Activated T-cell treated with anti-CD3 and anti-CD28 coated beads, Interleukin-2, amount 50 U/mL, for 1 hour (primary cell): ENCODE data around the gene PRIM2.
"Not testable (repeated sequence)": the region's sequence is repeated elsewhere in the genome, so short reads cannot be mapped to it uniquely, and the experiment has no call there.

Experiments
- DNase-seq: peaks from one replicate; pipeline ENCODE4 v3.0.0-alpha.2; 2020

Gene PRIM2

DNA sequence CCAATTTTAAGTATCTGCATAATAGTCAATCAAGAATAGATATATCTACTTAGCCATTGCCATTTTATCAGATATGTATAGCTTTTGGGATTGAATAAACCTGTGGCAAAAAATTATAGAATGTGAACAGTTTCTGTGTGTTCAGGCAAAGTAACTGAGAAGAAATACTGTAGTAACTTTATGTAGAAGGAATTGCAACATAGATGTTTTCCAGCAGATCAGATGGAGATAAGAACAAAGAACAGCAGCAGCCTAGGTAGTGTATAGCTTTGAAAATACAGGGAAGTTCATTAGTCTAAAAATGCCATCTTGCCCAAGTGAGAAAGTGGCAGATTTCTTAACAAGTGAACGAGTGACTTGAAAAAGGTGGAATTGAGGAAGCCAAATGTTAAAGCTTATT is 197.7 kb downstream of the PRIM2 start:
- not testable (repeated sequence) for DNase-seq

DNA sequence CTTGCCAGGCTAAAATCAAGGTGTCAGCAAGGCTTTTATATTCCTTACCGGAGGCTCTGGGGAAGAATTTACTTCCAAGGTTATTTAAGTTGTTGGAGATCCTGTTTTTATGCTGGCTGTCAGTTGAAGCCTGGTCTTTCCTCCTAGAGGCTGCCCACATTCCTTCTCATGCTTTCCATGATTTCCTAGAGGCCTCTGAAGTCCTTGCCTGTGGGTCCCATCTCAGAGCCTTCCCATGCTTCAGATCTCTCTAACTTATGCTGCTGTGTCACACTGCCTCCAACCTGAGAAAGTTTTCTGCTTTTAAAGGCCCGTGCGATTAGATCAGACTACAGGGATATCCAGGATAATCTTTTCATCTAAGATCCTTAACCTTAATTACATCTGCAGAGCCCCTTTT is 198.4 kb downstream of the PRIM2 start:
- DNase-seq = not testable (repeated sequence)

DNA sequence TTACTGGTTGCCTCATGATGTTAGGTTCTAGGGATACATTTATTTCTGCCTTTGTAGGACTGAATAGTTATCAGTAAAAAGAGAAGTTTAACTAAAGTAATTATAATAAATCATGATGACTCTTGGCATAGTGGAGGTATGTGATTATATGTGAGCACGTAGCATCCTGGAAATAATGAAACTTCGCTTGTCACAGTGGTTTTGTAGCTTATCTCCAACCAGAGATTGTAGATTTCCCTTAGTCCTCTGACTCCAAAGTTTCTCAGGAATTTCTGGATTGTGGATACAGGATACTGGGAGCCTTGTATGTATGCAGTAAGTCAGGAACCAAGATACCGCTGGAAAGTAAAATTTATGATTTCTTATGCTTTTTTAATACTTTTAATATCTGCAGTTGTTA is 199.3 kb downstream of the PRIM2 start:
- DNase-seq = not testable (repeated sequence)

GRCh38 chr6:57519198-57519597 is 201.8 kb downstream of the PRIM2 start:
- DNase-seq = not testable (repeated sequence)

- not testable (repeated sequence) for DNase-seq
Observed at GRCh38 chr6:57521085-57521484, 203.7 kb downstream of the PRIM2 start.

DNA sequence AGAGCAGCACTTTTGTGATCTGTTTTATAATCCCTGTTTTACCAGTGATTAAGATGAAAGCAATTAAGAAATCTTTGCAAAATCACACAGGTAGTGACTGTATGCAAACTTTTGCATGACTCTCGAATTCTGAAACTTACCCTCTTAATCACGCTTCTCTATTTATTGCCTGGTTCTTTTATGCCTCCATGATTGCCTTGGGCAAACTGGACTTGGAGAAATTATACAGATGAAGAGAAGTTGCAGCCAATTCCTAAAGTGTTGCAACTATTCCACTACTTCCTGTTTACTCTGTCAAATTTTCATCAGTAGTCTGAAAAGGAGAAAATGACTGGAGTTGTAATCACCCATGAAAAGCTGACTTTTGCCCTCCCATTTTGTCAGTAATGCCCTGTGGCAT is 205.8 kb downstream of the PRIM2 start:
- not testable (repeated sequence) for DNase-seq

GRCh38 chr6:57529755-57530154 is 212.3 kb downstream of the PRIM2 start:
- DNase-seq = not testable (repeated sequence)

DNA sequence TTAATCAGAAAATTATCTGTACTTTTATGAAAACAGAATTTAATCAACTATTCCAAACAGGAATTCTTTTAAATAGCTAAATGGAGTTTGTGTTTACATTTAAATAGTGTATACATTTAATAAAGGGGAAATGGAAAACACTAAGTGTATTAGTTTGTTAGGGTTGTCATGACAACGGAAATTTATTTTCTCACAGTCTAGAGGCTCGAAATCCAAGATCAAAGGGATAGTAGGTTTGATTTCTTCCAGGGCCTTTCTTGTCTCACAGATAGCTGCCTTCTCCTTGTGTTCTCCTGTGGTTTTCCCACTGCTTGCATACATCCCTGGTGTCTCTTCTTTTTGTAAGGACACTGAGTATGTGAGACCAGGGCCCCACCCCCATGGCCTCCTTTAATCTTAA is 215.2 kb downstream of the PRIM2 start:
- DNase-seq = not testable (repeated sequence)

GRCh38 chr6:57535121-57535520 is 217.7 kb downstream of the PRIM2 start:
- DNase-seq = not testable (repeated sequence)

- DNase-seq = not testable (repeated sequence)
Observed at GRCh38 chr6:57535994-57536393, 218.6 kb downstream of the PRIM2 start.

DNA sequence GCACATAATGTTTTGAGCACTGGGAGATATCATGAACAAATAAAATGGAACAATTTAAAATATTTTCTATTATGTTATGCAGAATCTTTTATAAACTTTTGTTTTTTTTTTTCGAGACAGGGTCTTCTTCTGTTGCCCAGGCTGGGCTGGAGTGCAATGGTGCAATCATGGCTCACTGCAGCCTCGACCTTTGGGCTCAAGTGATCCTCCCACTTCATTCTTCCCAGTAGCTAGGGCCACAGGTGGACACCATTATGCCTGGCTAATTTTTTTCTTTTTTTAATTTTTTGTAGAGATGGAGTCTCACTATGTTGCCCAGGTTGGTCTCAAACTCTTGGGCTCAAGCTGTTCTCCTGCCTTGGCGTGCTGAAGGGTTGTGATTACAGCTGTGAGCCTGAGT is 220.5 kb downstream of the PRIM2 start:
- DNase-seq = not testable (repeated sequence)

- DNase-seq = not testable (repeated sequence)
Observed at GRCh38 chr6:57551961-57552360, 234.5 kb downstream of the PRIM2 start.

DNA sequence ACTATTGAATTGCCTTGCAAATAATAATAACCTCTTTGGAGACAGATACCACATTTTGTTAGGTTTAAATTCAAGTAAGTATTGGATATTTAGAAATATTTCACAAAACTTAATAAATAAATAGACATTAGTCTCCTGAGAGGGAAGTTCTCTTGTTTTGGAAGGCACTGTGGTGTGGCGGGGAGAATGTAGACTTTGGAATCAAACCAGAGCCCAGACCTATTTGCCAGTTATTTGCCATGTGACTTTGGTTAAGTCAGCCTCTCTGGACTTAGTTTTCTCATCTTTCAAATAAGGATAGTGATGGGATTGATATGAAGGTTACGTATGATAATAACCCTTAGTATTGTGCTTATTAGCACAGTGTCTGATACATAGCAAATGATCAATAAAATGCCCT is 240.4 kb downstream of the PRIM2 start:
- DNase-seq = not testable (repeated sequence)

- not testable (repeated sequence) for DNase-seq
Observed at GRCh38 chr6:57559170-57559569, 241.7 kb downstream of the PRIM2 start.

DNA sequence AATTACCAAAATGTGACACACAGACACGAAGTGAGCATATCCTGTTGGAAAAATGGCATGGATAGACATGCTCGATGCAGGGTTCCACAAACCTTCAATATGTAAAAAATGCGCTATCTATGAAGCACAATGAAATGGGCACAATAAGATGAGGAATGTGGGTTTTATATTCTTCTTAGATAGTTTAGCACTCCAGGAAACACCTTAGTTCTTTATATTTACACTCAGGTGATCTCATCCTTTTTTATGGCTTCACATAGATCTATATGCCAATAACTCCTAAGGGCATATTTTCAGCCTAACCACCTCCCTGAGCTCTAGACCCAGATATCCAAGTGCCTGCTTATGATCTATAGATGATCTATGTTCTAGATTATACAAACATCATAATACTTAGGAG is 244.8 kb downstream of the PRIM2 start:
- not testable (repeated sequence) for DNase-seq

- not testable (repeated sequence) for DNase-seq
Observed at GRCh38 chr6:57572119-57572518, 254.7 kb downstream of the PRIM2 start.

DNA sequence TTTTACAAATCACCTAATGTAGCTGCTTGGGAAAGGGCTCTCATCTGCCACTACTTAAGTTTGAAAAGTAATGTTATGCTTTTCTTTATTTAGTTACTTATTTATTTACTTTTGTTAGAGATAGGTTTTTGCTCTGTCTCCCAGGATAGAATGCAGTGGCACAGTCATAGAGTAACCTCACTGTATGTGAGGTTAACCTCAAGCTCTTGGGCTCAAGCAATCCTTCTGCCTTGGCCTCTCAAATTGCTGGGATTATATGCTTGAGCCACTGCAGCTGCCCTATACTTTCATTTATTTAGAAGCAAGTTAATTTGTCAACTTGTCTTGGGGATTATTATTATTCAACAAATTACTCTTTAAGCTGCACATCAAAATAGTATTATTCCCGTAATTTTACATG is 255.4 kb downstream of the PRIM2 start:
- not testable (repeated sequence) for DNase-seq

- not testable (repeated sequence) for DNase-seq
Observed at GRCh38 chr6:57577023-57577422, 259.6 kb downstream of the PRIM2 start.

DNA sequence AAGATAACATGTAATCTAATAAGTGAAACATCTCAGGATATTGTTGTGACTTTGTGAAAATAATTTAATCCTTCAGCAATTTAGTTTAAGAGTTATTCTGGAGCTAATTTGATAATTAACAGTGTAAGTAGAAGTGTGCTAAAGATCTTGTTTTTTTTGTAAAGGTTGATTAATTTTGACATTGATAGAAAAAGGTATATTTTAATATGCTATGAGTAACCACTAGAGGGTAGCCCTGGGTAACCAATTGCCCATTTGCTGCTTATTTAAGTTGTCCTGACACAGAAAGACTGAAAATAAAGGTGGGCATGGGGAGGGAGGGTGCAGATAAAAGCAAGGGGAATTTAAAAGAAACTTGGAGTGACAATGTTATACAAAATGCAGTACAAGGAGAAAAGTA is 262.1 kb downstream of the PRIM2 start:
- DNase-seq = not testable (repeated sequence)

DNA sequence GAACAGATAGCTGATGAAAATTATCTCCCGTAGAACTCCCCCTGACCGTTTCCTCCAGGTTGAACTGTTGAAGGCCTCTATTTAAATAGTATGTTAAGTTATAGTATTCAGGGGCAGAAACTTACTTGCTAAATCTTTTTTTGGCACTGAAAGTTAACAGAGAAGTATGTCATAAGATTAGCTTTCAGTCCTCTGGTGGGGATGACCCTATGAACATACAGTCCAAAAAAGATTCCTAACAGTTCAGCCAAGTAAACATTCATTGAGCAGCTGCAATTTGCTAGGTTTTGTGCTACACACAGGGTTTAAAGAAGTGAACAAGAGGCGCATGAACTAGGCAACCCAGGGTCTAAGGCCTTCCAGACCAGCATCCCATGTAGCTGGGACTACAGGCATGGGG is 264.2 kb downstream of the PRIM2 start:
- not testable (repeated sequence) for DNase-seq

DNA sequence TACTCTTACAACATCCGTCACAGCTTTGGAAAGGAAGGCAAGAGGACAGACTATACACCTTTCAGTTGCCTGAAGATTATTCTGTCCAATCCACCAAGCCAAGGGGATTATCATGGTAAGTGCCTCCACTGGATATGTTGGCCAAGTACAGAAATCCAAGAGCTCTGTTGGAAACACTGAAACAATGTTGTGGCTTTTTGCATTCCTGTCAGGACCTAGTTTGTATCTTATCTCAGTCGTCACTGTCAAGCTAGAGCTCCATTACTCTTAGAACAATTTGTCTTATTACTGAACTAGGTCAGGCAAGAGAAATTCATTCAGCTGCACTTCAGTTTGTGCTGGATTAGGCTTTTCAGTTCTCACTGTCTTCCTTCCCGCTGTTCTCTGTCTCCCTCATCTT is 283.7 kb downstream of the PRIM2 start:
- DNase-seq = not testable (repeated sequence)

GRCh38 chr6:57605303-57605702 is 287.9 kb downstream of the PRIM2 start:
- DNase-seq = not testable (repeated sequence)

DNA sequence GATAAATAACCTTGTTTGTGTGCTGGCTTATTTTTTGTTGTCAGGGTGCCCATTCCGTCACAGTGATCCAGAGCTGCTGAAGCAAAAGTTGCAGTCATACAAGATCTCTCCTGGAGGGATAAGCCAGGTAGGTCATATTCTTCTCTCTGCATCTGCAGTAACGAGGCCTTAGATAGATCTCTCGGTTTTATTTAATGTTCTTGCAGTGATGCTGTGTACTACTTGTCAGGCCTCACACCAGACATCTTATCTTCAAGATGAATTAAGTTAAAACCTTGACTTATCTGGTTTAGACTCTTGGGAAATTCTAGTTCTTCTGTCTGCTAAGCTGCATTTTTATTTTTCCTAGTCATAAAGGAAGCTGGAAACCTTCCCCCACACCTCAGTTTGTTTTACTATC is 288.9 kb downstream of the PRIM2 start:
- DNase-seq = not testable (repeated sequence)

DNA sequence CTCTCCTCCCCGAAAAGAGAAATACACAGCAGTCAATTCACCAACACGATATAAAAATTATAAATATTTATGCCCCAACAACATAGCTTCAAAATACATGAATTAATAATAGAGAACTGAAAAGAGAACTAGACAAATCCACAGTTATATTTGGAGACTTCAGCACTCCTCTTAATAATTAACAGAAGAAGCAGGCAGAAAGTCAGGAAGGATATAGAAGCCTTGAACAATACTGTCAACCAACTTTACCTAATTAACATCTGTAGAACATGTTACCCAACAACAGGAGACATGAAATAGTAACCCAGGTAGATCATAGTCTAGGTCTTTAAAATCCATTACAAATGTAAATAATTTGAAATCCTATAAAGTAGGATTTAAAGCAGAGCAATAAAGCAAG is 293.2 kb downstream of the PRIM2 start:
- DNase-seq = not testable (repeated sequence)

GRCh38 chr6:57618959-57619358 is 301.5 kb downstream of the PRIM2 start:
- DNase-seq = not testable (repeated sequence)

- not testable (repeated sequence) for DNase-seq
Observed at GRCh38 chr6:57631773-57632172, 314.3 kb downstream of the PRIM2 start.
